Memory B cell (primary cell): ENCODE data around the gene RSPO3.
A peak's percentile ranks its signal among the peaks of the same experiment; 100 is the strongest.
"Not testable (repeated sequence)": the region's sequence is repeated elsewhere in the genome, so short reads cannot be mapped to it uniquely, and the experiment has no call there.

Experiments
- ATAC-seq: fragments of 150-1000 bp; cut with Tn5 transposase; 2 replicates; pipeline ENCODE4 v1.10.0; 2021; ENCODE audit warnings: low read depth, mild to moderate bottlenecking, moderate library complexity
- DNase-seq, 2 donors: peaks; one replicate each; pipeline ENCODE4 v3.0.0; 2022; ENCODE audit warnings: low spot score in 2 of 2
- H3K27ac Mint-ChIP-seq: one replicate; pipeline ENCODE4 v1.8.0; 2022; ENCODE audit warnings: mild to moderate bottlenecking, moderate library complexity, mixed read lengths
- H3K27me3 Mint-ChIP-seq: one replicate; pipeline ENCODE4 v1.8.0; 2022; ENCODE audit warnings: mixed read lengths
- H3K36me3 Mint-ChIP-seq: one replicate; pipeline ENCODE4 v1.8.0; 2022; ENCODE audit warnings: mild to moderate bottlenecking, mixed read lengths
- H3K4me1 Mint-ChIP-seq: one replicate; pipeline ENCODE4 v1.8.0; 2022; ENCODE audit warnings: mixed read lengths
- H3K4me3 Mint-ChIP-seq: one replicate; pipeline ENCODE4 v1.8.0; 2022; ENCODE audit warnings: mild to moderate bottlenecking, moderate library complexity, mixed read lengths
- H3K9me3 Mint-ChIP-seq: one replicate; pipeline ENCODE4 v1.8.0; 2022; ENCODE audit warnings: mixed read lengths

Gene RSPO3

GRCh38 chr6:127096167-127096566, 22.3 kb upstream of the RSPO3 start:
- no peak overlapping the region for H3K4me3 Mint-ChIP-seq
- no peaks in the 10 kb centered on the region for H3K4me1 Mint-ChIP-seq
- H3K9me3 Mint-ChIP-seq = no peaks in the 10 kb centered on the region
- H3K27me3 Mint-ChIP-seq = peaks cover 4% of the 10 kb centered on the region
- no peaks in the 10 kb centered on the region for H3K36me3 Mint-ChIP-seq
- DNase-seq (no peak), ATAC-seq (no peak)
- no peak overlapping the region for H3K27ac Mint-ChIP-seq

GRCh38 chr6:127097442-127097841, 21.0 kb upstream of the RSPO3 start:
- ATAC-seq, H3K4me3 Mint-ChIP-seq, H3K27me3 Mint-ChIP-seq, H3K4me1 Mint-ChIP-seq, H3K27ac Mint-ChIP-seq, H3K9me3 Mint-ChIP-seq, H3K36me3 Mint-ChIP-seq, DNase-seq: not testable (repeated sequence)

- no peaks in the 10 kb centered on the region for H3K4me1 Mint-ChIP-seq
- no peak overlapping the region for H3K27ac Mint-ChIP-seq
- peaks cover 8% of the 10 kb centered on the region for H3K27me3 Mint-ChIP-seq
- no peaks in the 10 kb centered on the region for H3K9me3 Mint-ChIP-seq
- no peaks in the 10 kb centered on the region for H3K36me3 Mint-ChIP-seq
- no peak overlapping the region for H3K4me3 Mint-ChIP-seq
- ATAC-seq = no peak
- no peak for DNase-seq
These were observed 17.8 kb upstream of the RSPO3 start for GRCh38 chr6:127100510-127101140.

GRCh38 chr6:127102299-127102698, 16.2 kb upstream of the RSPO3 start:
- H3K9me3 Mint-ChIP-seq = no peaks in the 10 kb centered on the region
- H3K4me3 Mint-ChIP-seq = no peak overlapping the region
- DNase-seq = no peak
- H3K36me3 Mint-ChIP-seq = no peaks in the 10 kb centered on the region
- H3K27ac Mint-ChIP-seq = no peak overlapping the region
- ATAC-seq = no peak
- peaks cover 6% of the 10 kb centered on the region for H3K27me3 Mint-ChIP-seq
- H3K4me1 Mint-ChIP-seq = no peaks in the 10 kb centered on the region

- no peaks in the 10 kb centered on the region for H3K36me3 Mint-ChIP-seq
- peaks cover 6% of the 10 kb centered on the region for H3K27me3 Mint-ChIP-seq
- no peaks in the 10 kb centered on the region for H3K4me1 Mint-ChIP-seq
- ATAC-seq = no peak
- no peak for DNase-seq
- H3K9me3 Mint-ChIP-seq = no peaks in the 10 kb centered on the region
- no peak overlapping the region for H3K4me3 Mint-ChIP-seq
- H3K27ac Mint-ChIP-seq = no peak overlapping the region
These were observed 15.6 kb upstream of the RSPO3 start for GRCh38 chr6:127102859-127103258.

GRCh38 chr6:127103482-127103881, 15.0 kb upstream of the RSPO3 start:
- Mint-ChIP-seq H3K27me3 (peaks cover 6% of the 10 kb centered on the region), H3K27ac (no peak overlapping the region), H3K36me3 (no peaks in the 10 kb centered on the region), H3K9me3 (no peaks in the 10 kb centered on the region), H3K4me1 (no peaks in the 10 kb centered on the region), H3K4me3 (no peak overlapping the region)
- ATAC-seq (no peak), DNase-seq (no peak)

GRCh38 chr6:127107916-127108315, 10.6 kb upstream of the RSPO3 start:
- no peak overlapping the region for H3K27ac Mint-ChIP-seq
- no peaks in the 10 kb centered on the region for H3K4me1 Mint-ChIP-seq
- no peaks in the 10 kb centered on the region for H3K36me3 Mint-ChIP-seq
- H3K27me3 Mint-ChIP-seq = peaks cover 6% of the 10 kb centered on the region
- ATAC-seq (no peak), DNase-seq (no peak)
- no peaks in the 10 kb centered on the region for H3K9me3 Mint-ChIP-seq
- no peak overlapping the region for H3K4me3 Mint-ChIP-seq

- no peak overlapping the region for H3K27ac Mint-ChIP-seq
- H3K27me3 Mint-ChIP-seq = peaks cover 2% of the 10 kb centered on the region
- ATAC-seq = no peak
- H3K4me1 Mint-ChIP-seq = no peaks in the 10 kb centered on the region
- H3K36me3 Mint-ChIP-seq = no peaks in the 10 kb centered on the region
- no peak for DNase-seq
- no peak overlapping the region for H3K4me3 Mint-ChIP-seq
- no peaks in the 10 kb centered on the region for H3K9me3 Mint-ChIP-seq
These were observed 7.8 kb upstream of the RSPO3 start for GRCh38 chr6:127110712-127111111.

GRCh38 chr6:127111526-127111925, 6.9 kb upstream of the RSPO3 start:
- H3K27ac Mint-ChIP-seq = no peak overlapping the region
- ATAC-seq = no peak
- no peaks in the 10 kb centered on the region for H3K4me1 Mint-ChIP-seq
- no peaks in the 10 kb centered on the region for H3K36me3 Mint-ChIP-seq
- peaks cover 5% of the 10 kb centered on the region for H3K27me3 Mint-ChIP-seq
- no peak overlapping the region for H3K4me3 Mint-ChIP-seq
- no peak for DNase-seq
- H3K9me3 Mint-ChIP-seq = no peaks in the 10 kb centered on the region

GRCh38 chr6:127114214-127114760, 4.2 kb upstream of the RSPO3 start:
- Mint-ChIP-seq H3K9me3 (no peaks in the 10 kb centered on the region), H3K27me3 (peaks cover 15% of the 10 kb centered on the region), H3K4me3 (no peak overlapping the region), H3K4me1 (peaks cover 11% of the 10 kb centered on the region), H3K36me3 (no peaks in the 10 kb centered on the region), H3K27ac (no peak overlapping the region)
- no peak for DNase-seq
- no peak for ATAC-seq

- no peak for ATAC-seq
- no peaks in the 10 kb centered on the region for H3K9me3 Mint-ChIP-seq
- peaks cover 15% of the 10 kb centered on the region for H3K4me1 Mint-ChIP-seq
- peaks cover 17% of the 10 kb centered on the region for H3K27me3 Mint-ChIP-seq
- H3K36me3 Mint-ChIP-seq = no peaks in the 10 kb centered on the region
- H3K4me3 Mint-ChIP-seq = no peak overlapping the region
- H3K27ac Mint-ChIP-seq = no peak overlapping the region
- DNase-seq = no peak
These were observed 3.3 kb upstream of the RSPO3 start for GRCh38 chr6:127115084-127115655.

GRCh38 chr6:127115746-127116145, 2.7 kb upstream of the RSPO3 start:
- no peaks in the 10 kb centered on the region for H3K36me3 Mint-ChIP-seq
- DNase-seq (no peak), ATAC-seq (no peak)
- no peak overlapping the region for H3K27ac Mint-ChIP-seq
- H3K4me1 Mint-ChIP-seq = peaks cover 15% of the 10 kb centered on the region
- no peak overlapping the region for H3K4me3 Mint-ChIP-seq
- H3K27me3 Mint-ChIP-seq = peaks cover 17% of the 10 kb centered on the region
- no peaks in the 10 kb centered on the region for H3K9me3 Mint-ChIP-seq

- H3K4me1 Mint-ChIP-seq = peaks cover 22% of the 10 kb centered on the region
- H3K27ac Mint-ChIP-seq = no peak overlapping the region
- H3K36me3 Mint-ChIP-seq = no peaks in the 10 kb centered on the region
- DNase-seq (no peak), ATAC-seq (no peak)
- H3K27me3 Mint-ChIP-seq = peaks cover 23% of the 10 kb centered on the region
- H3K4me3 Mint-ChIP-seq = peak overlapping the region; percentile 81
- no peaks in the 10 kb centered on the region for H3K9me3 Mint-ChIP-seq
These were observed 533 bp upstream of the RSPO3 start for GRCh38 chr6:127117979-127118297.

GRCh38 chr6:127119102-127120022, 891 bp downstream of the RSPO3 start:
- H3K4me1 Mint-ChIP-seq = peaks cover 22% of the 10 kb centered on the region
- peaks cover 27% of the 10 kb centered on the region for H3K27me3 Mint-ChIP-seq
- no peaks in the 10 kb centered on the region for H3K9me3 Mint-ChIP-seq
- DNase-seq = peak in 1 of 2 donors; percentile 18
- peak overlapping the region; percentile 83 for H3K4me3 Mint-ChIP-seq
- no peak overlapping the region for H3K27ac Mint-ChIP-seq
- ATAC-seq = peak; percentile 50
- no peaks in the 10 kb centered on the region for H3K36me3 Mint-ChIP-seq
